GM19035 (cell line): Measurements from ENCODE around the gene PRR35.

Experiments used
- ATAC-seq: cut with Tn5 transposase; IDR thresholded peaks from one replicate; pipeline ENCODE4 v1.9.1; 2021; ENCODE audit not compliant: unreplicated experiment

PRR35 gene

GRCh38 chr16:527015-527903, 32.9 kb upstream of the PRR35 start, which contains the start of gene CAPN15:
TSS of gene CAPN15 (plus strand) at chr16:527712. CDS start at chr16:546839, 19,127 bp downstream.
- ATAC-seq: peak; percentile 76

DNA sequence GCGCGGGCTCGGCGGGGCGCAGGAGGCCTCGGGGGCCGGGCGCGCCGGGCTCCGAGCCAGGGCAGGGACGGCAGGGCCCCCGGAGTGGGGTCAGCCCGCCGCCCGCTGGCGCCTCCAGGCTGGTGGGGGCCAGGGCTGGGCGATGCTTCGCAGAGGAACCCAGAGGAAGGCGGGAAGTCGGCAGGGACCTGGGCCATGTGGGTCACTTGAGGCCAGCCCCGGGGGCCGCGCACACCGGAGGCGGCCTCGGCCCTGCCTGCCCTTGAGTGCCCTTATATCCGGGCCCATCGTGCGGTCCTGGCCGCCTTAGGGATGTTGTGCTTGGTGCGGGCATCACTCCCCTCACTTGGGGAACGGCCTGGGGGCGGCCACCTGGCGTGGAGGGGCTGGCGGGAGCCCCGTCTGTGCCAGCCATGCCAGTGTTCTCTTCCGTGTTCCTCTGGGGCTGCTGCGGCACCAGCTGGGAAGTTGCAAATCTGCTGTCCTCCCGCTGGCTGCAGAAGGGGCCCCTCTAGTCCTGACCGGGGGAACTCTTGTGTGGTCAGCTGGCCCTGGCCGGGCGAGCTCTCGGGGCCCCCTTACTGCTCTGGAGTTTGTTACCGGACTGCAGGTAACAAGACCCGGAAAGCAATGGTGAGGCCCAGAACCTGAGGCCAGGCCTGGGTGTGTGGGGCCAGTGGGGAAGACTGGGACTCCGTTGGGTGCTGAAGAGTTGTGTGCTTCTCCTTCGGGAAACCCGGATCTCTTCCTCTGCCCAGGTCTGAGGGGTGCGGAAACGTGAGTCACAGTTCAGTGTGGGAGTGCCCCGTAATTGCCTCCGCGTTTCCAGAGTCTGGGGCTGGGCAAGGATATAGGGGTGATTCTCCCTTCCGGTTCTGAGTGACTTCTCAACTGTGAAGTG, 31.8 kb upstream of the PRR35 start:
- peak; percentile 8 for ATAC-seq

DNA sequence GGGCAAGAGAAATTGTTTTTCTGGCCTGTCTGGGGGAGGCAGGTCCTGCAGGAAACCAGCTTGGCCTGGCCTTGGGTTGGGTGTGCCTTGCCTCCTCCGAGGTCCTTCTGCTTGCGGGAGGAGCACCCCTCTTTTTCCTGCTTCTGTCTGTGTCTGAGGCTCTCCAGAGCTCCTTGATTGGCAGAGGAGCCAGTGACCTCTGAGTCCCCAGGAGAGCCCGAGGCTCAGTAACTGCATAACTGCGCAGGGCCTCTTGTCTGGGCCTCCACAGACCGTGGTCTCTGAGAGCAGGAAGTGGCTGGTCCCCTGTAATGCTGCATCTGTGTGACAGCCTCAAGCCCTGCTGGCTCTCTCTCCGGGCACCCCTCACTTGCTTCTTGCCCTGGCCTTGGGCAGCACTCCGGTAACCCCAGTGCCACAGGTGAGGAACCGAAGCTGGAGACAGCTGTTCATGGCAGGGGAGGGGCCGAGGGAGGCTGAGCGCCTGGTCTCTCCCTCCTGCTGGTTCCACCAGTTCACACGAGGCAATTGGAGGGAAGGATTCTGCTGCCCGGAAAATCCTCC, 31.1 kb upstream of the PRR35 start:
- no peak for ATAC-seq

DNA sequence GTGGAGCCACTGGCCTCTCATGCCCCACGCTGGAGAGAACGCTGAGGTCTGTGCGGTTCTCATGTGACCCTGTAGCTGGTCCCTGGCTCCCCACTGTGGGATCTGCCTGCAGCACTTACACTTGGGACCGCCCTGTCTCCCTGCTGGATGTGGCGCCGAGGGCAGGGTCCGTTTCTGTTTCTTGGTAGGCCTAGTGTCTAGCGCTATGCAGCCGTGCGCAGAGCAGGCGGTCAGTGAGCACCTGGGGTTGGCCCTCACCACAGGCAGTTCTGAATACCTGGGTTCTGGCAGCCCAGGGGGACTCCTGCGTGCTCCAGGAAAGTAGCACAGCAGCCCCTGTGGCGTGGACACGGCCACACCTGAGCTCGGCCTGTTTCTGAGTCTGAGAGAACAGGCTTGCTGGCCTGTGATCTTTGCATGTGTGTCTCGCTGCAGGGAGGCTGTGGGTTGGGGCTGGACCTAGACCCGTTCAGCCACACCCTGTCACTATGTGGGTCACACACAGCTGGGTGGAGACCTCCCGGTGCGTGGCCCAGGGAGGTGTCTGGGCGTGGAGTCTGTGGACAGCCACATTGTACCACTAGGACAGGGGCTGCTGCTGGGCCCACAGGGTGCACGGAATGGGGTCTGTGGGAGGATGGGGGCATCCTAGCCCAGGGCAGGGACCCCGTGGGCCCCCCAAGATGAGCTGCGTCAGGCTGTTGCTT, 29.9 kb upstream of the PRR35 start:
- ATAC-seq: no peak

DNA sequence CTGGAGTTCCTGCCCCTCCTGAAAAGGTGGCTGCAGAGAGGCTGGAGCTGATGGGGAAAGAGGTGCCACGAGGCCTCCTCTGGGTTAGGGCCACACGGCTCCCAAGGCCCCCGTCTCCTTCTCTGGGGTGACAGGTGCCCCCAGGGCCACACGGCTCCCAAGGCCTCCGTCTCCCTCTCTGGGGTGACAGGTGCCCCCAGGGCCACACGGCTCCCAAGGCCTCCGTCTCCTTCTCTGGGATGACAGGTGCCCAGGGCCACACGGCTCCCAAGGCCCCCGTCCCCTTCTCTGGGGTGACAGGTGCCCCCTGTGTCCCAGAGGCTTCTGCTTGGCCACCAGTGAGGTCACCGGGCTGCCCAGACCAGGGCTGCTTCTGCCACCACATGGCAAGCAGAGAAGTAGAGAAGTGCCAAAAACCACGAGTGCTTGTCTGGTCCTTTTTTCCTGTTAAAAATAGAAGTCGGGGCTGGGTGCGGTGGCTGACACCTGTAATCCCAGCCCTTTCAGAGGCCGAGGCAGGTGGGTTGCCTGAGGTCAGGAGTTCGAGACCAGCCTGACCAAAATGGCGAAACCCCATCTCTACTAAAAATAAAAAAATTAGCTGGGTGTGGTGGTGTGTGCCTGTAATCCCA, 28.6 kb upstream of the PRR35 start:
- ATAC-seq: no peak

DNA sequence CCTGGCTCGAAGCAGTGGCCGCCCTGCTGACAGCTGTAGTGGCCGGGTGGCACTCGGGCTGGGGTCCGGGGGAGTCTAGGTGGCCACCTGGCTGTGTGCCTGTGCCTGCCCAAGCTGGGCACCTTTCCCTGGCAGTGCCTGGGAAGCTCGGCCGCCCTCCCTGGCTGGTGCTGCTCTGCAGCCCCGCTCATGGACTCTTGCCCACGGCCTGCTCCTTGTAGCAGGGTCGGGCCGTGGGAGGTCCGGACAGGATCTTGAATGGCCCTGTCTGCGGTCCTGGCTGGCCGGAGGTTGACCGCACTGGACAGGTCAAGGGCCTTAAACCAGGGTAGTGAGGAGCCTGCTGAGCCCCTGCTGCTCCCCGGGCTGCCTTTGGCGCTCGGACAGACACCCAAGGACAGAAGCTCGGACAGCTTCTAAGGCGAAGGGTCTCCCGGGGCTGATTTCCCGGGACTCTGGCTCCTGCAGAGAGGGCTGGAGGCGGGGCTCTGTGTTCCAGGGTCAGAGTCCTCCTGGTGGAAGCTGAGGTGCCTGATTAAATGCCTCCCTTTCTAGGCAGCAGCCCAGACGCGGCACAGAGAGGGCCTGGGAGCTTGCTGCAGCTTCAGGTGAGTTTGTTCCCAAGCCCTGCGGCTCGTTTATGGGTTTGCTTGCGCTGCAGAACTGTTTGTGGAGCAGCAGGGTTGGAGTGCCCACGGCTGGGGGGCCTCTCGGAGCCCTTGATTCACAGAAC, 26.6 kb upstream of the PRR35 start:
- ATAC-seq: no peak

DNA sequence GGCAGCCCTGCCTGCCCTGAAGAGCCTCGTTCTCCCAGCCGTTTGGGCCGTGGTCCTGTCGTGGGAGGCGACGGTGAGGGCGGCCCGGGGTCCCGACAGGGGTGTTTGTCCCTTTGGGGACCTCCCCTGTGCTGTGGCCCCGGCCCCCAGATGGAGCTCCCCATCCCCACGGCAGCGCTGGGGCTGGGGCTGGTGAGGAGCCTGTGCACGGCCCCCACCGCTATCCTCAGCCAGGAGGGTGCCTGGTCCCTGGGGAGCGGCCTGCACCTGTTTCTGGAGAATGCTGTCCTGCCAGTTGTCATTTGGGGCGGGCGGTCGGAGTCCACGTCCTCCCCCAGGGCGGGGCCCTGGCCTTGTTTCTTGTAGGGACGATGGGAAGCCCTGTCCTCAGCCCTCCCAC, 26.1 kb upstream of the PRR35 start:
- no peak for ATAC-seq

GRCh38 chr16:534856-535445, 25.2 kb upstream of the PRR35 start:
- ATAC-seq: no peak

- no peak for ATAC-seq
These were observed 24.5 kb upstream of the PRR35 start for GRCh38 chr16:535446-536405.

- no peak for ATAC-seq
These were observed 23.4 kb upstream of the PRR35 start for GRCh38 chr16:536746-537145.

DNA sequence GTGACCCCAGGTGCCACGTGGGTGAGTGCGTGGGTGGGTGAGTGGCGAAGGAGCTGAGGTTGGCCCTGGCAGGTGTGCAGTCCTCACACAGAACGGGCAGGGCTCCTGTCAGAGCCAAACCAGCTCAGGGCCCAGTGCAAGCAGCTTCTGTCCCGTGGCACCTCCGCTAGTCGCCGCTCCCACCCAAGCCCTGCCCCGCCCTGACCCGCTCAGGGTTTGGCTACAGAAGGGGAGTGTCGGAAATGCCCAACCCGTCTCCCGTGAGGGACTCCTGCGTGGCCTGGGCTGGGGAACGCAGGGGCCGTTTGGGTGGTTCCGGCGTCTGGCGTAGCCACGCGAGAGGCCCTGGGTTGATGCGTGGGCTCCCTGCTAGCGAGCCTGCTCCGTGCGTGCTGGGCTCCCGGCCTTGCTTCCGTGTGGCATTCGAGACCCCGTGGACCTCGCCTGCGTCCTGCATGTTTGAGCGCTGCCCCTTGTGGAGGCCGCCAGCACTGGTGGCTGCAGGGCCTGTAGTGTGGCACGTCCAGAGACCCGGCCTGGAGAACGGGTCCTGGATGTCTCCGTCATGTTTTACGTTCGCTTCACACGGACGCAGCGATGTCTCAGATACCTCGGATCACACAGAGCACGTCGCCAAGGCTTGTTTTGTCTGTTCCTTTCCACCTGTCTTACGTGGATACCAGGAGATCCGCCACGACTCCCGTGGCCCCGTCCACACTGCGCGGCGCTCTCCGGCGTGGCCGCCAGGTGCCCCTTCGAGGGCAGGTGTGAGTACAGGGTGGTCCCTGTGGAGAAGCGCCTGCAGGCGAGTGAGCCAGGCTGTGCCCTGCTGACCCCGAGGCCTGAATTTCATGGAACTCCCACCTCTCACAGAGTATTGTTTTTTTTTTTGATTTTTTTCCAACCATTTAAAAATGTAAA, 22.5 kb upstream of the PRR35 start:
- no peak for ATAC-seq

DNA sequence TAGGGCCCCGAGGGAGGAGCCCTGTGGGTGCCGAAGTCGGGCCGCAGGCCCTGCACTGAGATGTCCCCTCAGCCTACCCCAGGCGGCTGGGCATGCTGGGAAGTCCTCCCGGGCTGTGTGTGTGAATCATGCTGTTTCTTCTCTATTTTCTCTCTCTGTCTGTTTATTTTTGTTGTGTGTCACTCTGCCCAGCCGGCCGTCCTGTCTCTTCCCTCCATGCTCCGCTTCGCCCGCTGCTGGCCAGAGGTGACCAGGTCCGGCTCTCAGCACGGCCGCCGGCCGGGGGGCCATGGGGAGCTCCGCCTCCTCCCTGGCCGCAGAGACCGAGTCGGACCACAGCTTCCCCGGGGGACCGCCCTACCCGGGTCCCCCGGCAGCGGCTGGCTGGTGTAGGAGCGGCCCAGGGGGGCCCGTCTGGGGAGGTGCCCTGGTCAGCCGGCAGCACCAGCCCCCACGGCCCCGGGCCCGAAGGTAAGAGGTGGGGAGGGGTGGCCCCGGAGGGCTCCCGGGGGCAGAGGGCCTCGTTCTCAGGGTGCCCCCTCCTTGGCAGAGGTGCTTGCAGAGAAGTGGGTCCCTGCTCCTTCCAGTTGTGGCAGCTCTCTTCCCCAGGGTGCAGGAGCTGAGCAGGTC, 20.2 kb upstream of the PRR35 start:
- no peak for ATAC-seq

- no peak for ATAC-seq
These were observed 19.4 kb upstream of the PRR35 start for GRCh38 chr16:540645-541340.

- no peak for ATAC-seq
These were observed 16.7 kb upstream of the PRR35 start for GRCh38 chr16:543301-544164.

- ATAC-seq: no peak
These were observed 15.7 kb upstream of the PRR35 start for GRCh38 chr16:544517-544916.
